ENCODE measurements around the gene ZNF624. TPM values are rescaled to one million over a fixed set of nuclear protein-coding genes. Genes with fewer than 3 reads are reported as not detected.

Gene ZNF624
- total RNA-seq, 1 experiment from 2014 or later: 1.3 TPM

DNA sequence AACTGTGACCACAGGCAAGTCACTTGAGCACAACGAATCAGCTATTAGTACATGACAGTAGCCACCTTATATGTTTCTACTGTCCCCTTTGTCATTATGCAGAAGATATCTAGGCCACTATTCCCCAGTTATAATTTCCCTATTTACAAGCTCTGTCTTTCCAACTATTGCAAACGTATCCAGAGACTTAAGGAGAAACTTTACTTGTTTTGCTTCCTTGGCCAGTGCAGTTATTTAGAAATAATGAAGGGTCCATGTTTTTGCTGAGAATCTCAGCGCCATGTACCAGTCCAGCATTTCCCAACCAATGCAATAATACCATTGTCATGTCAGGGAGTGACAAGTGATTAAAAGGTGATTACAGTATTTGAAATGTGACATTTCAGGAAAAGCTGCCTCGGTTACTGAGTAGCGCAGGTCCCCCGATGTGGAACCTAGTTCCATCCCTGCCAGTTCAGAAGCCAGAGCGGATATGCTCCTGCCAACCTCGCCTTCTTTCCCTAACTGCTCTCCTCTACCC, 743 bp downstream of the ZNF624 start:
- Mint-ChIP-seq H3K27me3 (ENCODE audit: low read depth) (no peaks in the 10 kb centered on the region; the same call in 1 of the 2 replicates), H3K4me3 (peak overlapping the region; percentile 77 to 85), H3K27ac (no peak overlapping the region; a peak in 1 of 7 replicates), H3K9me3 (peaks cover 0 to 7% of the 10 kb centered on the region in 2 experiments; a peak in 2 of 5 replicates), H3K4me1 (peaks cover 30 to 31% of the 10 kb centered on the region in 2 experiments), H3K36me3 (ENCODE audit: insufficient read depth in 1 of 3, low read depth in 3 of 3) (peaks cover 0 to 4% (median 1%) of the 10 kb centered on the region in 3 experiments; a peak in 3 of 7 replicates)
- no peaks in the 10 kb centered on the region for H4K20me1 ChIP-seq (ENCODE audit: control insufficient read depth, insufficient read depth, insufficient read length)
- no peak overlapping the region for H2AK5ac ChIP-seq (ENCODE audit: insufficient read length, low read length)
- H3K4me2 ChIP-seq (ENCODE audit: insufficient read depth, insufficient read length, low read length): peak overlapping the region; percentile 98
- H3K4me1 ChIP-seq (ENCODE audit: insufficient read depth, low read length): no peaks in the 10 kb centered on the region; the same call in 1 of the 2 replicates
- TF ChIP-seq, protein P1, sequence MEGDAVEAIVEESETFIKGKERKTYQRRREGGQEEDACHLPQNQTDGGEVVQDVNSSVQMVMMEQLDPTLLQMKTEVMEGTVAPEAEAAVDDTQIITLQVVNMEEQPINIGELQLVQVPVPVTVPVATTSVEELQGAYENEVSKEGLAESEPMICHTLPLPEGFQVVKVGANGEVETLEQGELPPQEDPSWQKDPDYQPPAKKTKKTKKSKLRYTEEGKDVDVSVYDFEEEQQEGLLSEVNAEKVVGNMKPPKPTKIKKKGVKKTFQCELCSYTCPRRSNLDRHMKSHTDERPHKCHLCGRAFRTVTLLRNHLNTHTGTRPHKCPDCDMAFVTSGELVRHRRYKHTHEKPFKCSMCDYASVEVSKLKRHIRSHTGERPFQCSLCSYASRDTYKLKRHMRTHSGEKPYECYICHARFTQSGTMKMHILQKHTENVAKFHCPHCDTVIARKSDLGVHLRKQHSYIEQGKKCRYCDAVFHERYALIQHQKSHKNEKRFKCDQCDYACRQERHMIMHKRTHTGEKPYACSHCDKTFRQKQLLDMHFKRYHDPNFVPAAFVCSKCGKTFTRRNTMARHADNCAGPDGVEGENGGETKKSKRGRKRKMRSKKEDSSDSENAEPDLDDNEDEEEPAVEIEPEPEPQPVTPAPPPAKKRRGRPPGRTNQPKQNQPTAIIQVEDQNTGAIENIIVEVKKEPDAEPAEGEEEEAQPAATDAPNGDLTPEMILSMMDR (conservative IDR thresholded peaks at IDR 0.05): no peak
- no peak overlapping the region for H4K91ac ChIP-seq (ENCODE audit: insufficient read length, low read depth, low read length)
- no peaks in the 10 kb centered on the region for H3K27me3 ChIP-seq (ENCODE audit: insufficient read depth, low read length)
- H2BK5ac ChIP-seq (ENCODE audit: insufficient read length, low read length): no peak overlapping the region
- peak overlapping the region; percentile 60 for H3K18ac ChIP-seq (ENCODE audit: insufficient read length, low read depth, low read length)
- no peaks in the 10 kb centered on the region for H3K79me2 ChIP-seq (ENCODE audit: insufficient read depth, low read length)
- H3K23me2 ChIP-seq (ENCODE audit: insufficient read length, low read depth, low read length, poor library complexity, severe bottlenecking): peaks cover 5% of the 10 kb centered on the region
- no peak overlapping the region for H4K8ac ChIP-seq (replicated peaks; ENCODE audit: insufficient read length, low read depth, low read length)
- H2AFZ ChIP-seq (ENCODE audit: low read length): no peak overlapping the region
- no peak overlapping the region for H3K56ac ChIP-seq (ENCODE audit: insufficient read length, low read depth, low read length)
- H3K27ac ChIP-seq (ENCODE audit: insufficient read length, low read depth, low read length): no peak overlapping the region
- H3K23ac ChIP-seq (ENCODE audit: insufficient read length, low read depth, low read length): no peak overlapping the region
- H2BK20ac ChIP-seq (ENCODE audit: low read depth, low read length, poor library complexity, severe bottlenecking): no peak overlapping the region
- no peak overlapping the region; the same call in 1 of the 2 replicates for H3K14ac ChIP-seq (ENCODE audit: insufficient read depth, low read length)
- DNase-seq: no peak
- peak overlapping the region; percentile 27 for H3K9ac ChIP-seq (ENCODE audit: extremely low read depth, insufficient read length, low read length)
- no peak overlapping the region for H2BK15ac ChIP-seq (ENCODE audit: low read depth, low read length)
- no peak overlapping the region for H4K5ac ChIP-seq (ENCODE audit: insufficient read length, low read depth, low read length)
- no peak overlapping the region for H3T11ph ChIP-seq (ENCODE audit: low read length)
- no CpG with 5 or more reads among the region's 8 CpGs for WGBS (ENCODE audit: extremely low coverage, insufficient read length, low lambda C conversion rate)
- no peak overlapping the region for H2BK12ac ChIP-seq (ENCODE audit: insufficient read length, low read depth, low read length)
- no peak overlapping the region for H3K4ac ChIP-seq (ENCODE audit: low read depth, low read length)
- H3K9me3 ChIP-seq (ENCODE audit: control insufficient read depth, low read depth, low read length): no peaks in the 10 kb centered on the region
- no peaks in the 10 kb centered on the region for H3K79me1 ChIP-seq (ENCODE audit: insufficient read depth, low read depth, low read length, poor library complexity, severe bottlenecking)
- no peak overlapping the region for H2BK120ac ChIP-seq (ENCODE audit: low read depth, low read length, poor library complexity, severe bottlenecking)
